MM.1S (cell line): Measurements from ENCODE around the gene PAXX.

ENCODE experiments used
- EZH2 ChIP-seq: fragments of 300-600 bp; sonication (generic); optimal IDR thresholded peaks from 2 replicates; pipeline ENCODE3; 2017; ENCODE audit warnings: low read depth, mild to moderate bottlenecking, antibody characterized with exemption, low read length, mixed read lengths
- EZH2phosphoT487 ChIP-seq: fragments of 300-600 bp; sonication (generic); IDR thresholded peaks from 2 replicates; pipeline ENCODE4 v1.6.1; 2018; ENCODE audit warnings: antibody characterized with exemption, low read length
- TF ChIP-seq, protein P1 (sequence below): fragments of 300-600 bp; sonication (generic); IDR thresholded peaks from 2 replicates; pipeline ENCODE4 v1.5.1; 2016; ENCODE audit warnings: antibody characterized with exemption, low read length, mixed read lengths

DNA sequence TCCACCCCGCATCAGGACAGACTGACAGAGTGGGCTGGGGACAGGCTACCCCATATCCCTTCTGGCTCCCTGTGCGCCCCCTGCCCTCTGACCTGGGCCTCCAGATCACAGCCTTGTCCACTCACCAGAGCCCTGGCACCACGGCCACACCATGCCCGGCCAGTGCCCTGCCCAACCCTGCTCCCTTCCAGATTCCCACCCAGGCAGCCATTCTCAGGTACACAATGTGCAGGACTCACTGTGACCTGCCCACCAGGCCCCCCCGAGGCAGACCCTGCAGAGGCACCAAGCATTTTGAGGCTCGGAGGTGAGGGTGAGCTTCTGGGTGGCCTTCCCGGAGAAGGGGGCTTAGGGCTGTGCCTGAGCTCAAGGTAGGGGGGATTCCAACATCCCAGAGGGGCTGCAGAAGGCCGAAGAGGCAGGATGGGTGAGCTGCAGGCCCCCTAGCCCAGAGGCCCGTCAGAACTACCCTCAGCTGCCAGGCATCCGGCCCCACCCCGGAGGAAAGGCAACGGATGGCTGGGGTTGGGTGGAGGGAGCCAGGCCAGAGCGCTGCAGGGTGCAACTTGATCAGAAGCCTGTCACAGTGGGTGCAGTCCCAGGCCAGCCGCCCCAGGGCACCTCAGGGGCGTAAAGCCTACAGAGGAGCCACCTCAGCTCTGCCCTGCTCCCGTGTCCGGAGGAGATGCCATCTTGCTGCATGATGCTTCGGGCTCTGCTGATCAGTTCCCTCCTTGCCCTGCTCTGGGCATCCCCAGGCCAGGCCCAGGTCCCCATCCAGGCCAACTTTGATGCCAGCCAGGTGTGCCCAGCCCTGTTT, 9.8 kb upstream of the PAXX start, which contains the start of gene LCNL1:
- TF ChIP-seq, protein P1, sequence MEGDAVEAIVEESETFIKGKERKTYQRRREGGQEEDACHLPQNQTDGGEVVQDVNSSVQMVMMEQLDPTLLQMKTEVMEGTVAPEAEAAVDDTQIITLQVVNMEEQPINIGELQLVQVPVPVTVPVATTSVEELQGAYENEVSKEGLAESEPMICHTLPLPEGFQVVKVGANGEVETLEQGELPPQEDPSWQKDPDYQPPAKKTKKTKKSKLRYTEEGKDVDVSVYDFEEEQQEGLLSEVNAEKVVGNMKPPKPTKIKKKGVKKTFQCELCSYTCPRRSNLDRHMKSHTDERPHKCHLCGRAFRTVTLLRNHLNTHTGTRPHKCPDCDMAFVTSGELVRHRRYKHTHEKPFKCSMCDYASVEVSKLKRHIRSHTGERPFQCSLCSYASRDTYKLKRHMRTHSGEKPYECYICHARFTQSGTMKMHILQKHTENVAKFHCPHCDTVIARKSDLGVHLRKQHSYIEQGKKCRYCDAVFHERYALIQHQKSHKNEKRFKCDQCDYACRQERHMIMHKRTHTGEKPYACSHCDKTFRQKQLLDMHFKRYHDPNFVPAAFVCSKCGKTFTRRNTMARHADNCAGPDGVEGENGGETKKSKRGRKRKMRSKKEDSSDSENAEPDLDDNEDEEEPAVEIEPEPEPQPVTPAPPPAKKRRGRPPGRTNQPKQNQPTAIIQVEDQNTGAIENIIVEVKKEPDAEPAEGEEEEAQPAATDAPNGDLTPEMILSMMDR, result no peak
- no peak for TF ChIP-seq EZH2
- TF ChIP-seq EZH2phosphoT487, result no peak
